Activated T-cell treated with anti-CD3 and anti-CD28 coated beads, Interleukin-2, amount 50 U/mL, for 72 hours (primary cell): ENCODE measurements around the gene ARIH2. TPM values are rescaled to one million over a fixed set of nuclear protein-coding genes. Genes with fewer than 3 reads are reported as not detected.

ENCODE experiments used
- ATAC-seq, 2 donors: fragments of 150-1000 bp; cut with Tn5 transposase; replicated peaks in 1 of 2; 2 replicates each; pipeline ENCODE4 v1.10.0; 2021; ENCODE audit warnings: moderate library complexity in 2 of 2, mild to moderate bottlenecking in 1 of 2
- DNase-seq, 2 donors: peaks; one replicate each; pipeline ENCODE4 v3.0.0; 2021 to 2022; ENCODE audit warnings: mixed read lengths in 1 of 2
- H3K27ac Mint-ChIP-seq: one replicate; pipeline ENCODE4 v1.8.0; 2022; ENCODE audit warnings: mild to moderate bottlenecking, moderate library complexity, mixed read lengths
- H3K27me3 Mint-ChIP-seq: one replicate; pipeline ENCODE4 v1.8.0; 2022; ENCODE audit warnings: low read depth, mixed read lengths
- H3K36me3 Mint-ChIP-seq, 2 donors: one replicate each; pipeline ENCODE4 v1.8.0; 2022; ENCODE audit warnings: mixed read lengths in 2 of 2, mild to moderate bottlenecking in 1 of 2; ENCODE audit not compliant: insufficient read depth in 2 of 2
- H3K4me1 Mint-ChIP-seq: one replicate; pipeline ENCODE4 v1.8.0; 2022; ENCODE audit warnings: low read depth, mixed read lengths
- H3K4me3 Mint-ChIP-seq, 2 donors: one replicate each; pipeline ENCODE4 v1.8.0; 2022; ENCODE audit warnings: mild to moderate bottlenecking in 2 of 2, mixed read lengths in 2 of 2, moderate library complexity in 2 of 2
- H3K9me3 Mint-ChIP-seq, 2 donors: one replicate each; pipeline ENCODE4 v1.8.0; 2022; ENCODE audit warnings: mixed read lengths in 2 of 2
- total RNA-seq, 2 donors: library from RNA; stranded (reverse); gene quantifications; one replicate each; pipeline ENCODE4 v1.2.3, GENCODE V29; 2022

ARIH2 gene
- total RNA-seq, 2 donors from 2014 or later, result 174 to 183 TPM

GRCh38 chr3:48989796-48990635 is 71.4 kb downstream of the ARIH2 start, which contains the start of gene P4HTM:
Gene P4HTM (plus strand): TSS chr3:48990241. CDS start chr3:48990257, 16 bp downstream.
- peak within 1 kb of the TSS; percentile 94 for H3K27ac Mint-ChIP-seq
- H3K9me3 Mint-ChIP-seq, result no peaks in the 10 kb centered on the region
- H3K27me3 Mint-ChIP-seq, result no peaks in the 10 kb centered on the region
- H3K4me1 Mint-ChIP-seq, result peaks cover 59% of the 10 kb centered on the region
- H3K36me3 Mint-ChIP-seq, result peaks cover 0 to 7% of the 10 kb centered on the region in 2 donors
- peak; percentile 82 to 83 for ATAC-seq
- H3K4me3 Mint-ChIP-seq, result peak within 1 kb of the TSS; percentile 97 to 98
- peak; percentile 86 to 89 for DNase-seq

- H3K27ac Mint-ChIP-seq, result peak overlapping the region; percentile 94
- peak; percentile 39 to 47 for DNase-seq
- peaks cover 62% of the 10 kb centered on the region for H3K4me1 Mint-ChIP-seq
- no peaks in the 10 kb centered on the region for H3K27me3 Mint-ChIP-seq
- peak overlapping the region; percentile 97 to 98 for H3K4me3 Mint-ChIP-seq
- peaks cover 0 to 8% of the 10 kb centered on the region in 2 donors for H3K36me3 Mint-ChIP-seq
- peak; percentile 12 to 24 for ATAC-seq
- H3K9me3 Mint-ChIP-seq, result no peaks in the 10 kb centered on the region
Measured at GRCh38 chr3:48990636-48991469, 72.2 kb downstream of the ARIH2 start.

- Mint-ChIP-seq H3K4me1 (peaks cover 55% of the 10 kb centered on the region), H3K27ac (peak overlapping the region; percentile 94), H3K36me3 (peaks cover 0 to 8% of the 10 kb centered on the region in 2 donors), H3K27me3 (no peaks in the 10 kb centered on the region), H3K4me3 (peak overlapping the region; percentile 97 to 98), H3K9me3 (no peaks in the 10 kb centered on the region)
- no peak for ATAC-seq
- DNase-seq, result no peak
Measured at GRCh38 chr3:48991851-48992545, 73.4 kb downstream of the ARIH2 start.

DNA sequence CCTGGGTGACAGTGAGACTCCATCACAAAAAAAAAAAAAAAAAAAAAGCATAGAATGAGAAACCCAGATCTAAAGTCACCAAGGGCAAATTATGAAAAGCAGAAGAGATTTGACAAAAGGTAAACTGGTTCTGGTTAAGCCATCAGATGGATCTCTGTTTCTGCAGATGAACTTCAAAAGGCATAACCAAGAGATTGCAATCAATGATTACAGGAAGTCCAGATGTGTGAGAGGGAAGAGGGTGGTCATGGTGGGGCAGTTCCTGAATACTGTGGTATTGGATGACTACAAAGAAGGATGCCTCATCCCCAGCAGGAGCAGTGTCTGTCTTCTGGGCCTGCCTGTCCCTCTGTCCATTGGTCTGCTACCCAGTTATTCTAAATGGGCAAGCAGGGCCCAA is 75.2 kb downstream of the ARIH2 start:
- DNase-seq, result no peak
- Mint-ChIP-seq H3K27ac (peak overlapping the region; percentile 18), H3K27me3 (no peaks in the 10 kb centered on the region), H3K9me3 (no peaks in the 10 kb centered on the region), H3K4me3 (no peak overlapping the region), H3K36me3 (peaks cover 0 to 8% of the 10 kb centered on the region in 2 donors), H3K4me1 (peaks cover 39% of the 10 kb centered on the region)
- ATAC-seq, result no peak

GRCh38 chr3:48996640-48997039 is 78.0 kb downstream of the ARIH2 start:
- Mint-ChIP-seq H3K4me1 (peaks cover 24% of the 10 kb centered on the region), H3K27ac (no peak overlapping the region), H3K4me3 (no peak overlapping the region), H3K27me3 (no peaks in the 10 kb centered on the region), H3K36me3 (peaks cover 0 to 6% of the 10 kb centered on the region in 2 donors), H3K9me3 (no peaks in the 10 kb centered on the region)
- DNase-seq (no peak), ATAC-seq (no peak)

DNA sequence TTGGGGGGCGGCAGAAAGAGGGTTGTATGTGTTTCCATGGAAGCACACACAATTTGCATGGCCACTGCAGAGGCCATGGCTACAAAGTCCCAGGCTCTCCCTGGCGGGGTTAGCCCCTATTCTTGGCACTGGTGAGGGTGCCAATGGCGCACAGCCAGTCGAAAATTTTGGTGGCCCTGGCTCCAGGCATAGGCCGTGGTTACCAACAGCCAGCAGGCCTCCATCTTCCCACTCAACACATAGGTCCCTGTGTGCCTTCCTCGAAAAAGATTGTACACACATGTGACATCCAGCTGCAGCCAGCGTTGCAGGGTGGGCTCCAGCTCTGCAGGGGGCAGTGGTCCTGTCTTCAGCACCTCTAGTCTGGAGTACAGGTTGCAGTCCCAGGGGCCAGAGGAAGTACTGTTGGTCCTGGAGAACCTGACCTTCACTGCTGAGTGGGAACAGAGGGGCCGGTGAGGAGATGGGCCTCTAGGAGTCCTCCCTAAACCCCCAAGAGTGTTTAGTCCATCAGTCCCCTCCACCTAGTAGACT is 78.5 kb downstream of the ARIH2 start:
- no peak overlapping the region for H3K4me3 Mint-ChIP-seq
- peaks cover 0 to 2% of the 10 kb centered on the region in 2 donors for H3K36me3 Mint-ChIP-seq
- H3K4me1 Mint-ChIP-seq, result peaks cover 18% of the 10 kb centered on the region
- no peaks in the 10 kb centered on the region for H3K27me3 Mint-ChIP-seq
- DNase-seq (no peak), ATAC-seq (no peak)
- no peak overlapping the region for H3K27ac Mint-ChIP-seq
- H3K9me3 Mint-ChIP-seq, result no peaks in the 10 kb centered on the region

- H3K9me3 Mint-ChIP-seq, result no peaks in the 10 kb centered on the region
- peaks cover 0 to 2% of the 10 kb centered on the region in 2 donors for H3K36me3 Mint-ChIP-seq
- no peak overlapping the region for H3K4me3 Mint-ChIP-seq
- DNase-seq, result no peak
- H3K27ac Mint-ChIP-seq, result no peak overlapping the region
- H3K4me1 Mint-ChIP-seq, result peaks cover 17% of the 10 kb centered on the region
- no peaks in the 10 kb centered on the region for H3K27me3 Mint-ChIP-seq
- no peak for ATAC-seq
Measured at GRCh38 chr3:48997714-48998637, 79.3 kb downstream of the ARIH2 start.

DNA sequence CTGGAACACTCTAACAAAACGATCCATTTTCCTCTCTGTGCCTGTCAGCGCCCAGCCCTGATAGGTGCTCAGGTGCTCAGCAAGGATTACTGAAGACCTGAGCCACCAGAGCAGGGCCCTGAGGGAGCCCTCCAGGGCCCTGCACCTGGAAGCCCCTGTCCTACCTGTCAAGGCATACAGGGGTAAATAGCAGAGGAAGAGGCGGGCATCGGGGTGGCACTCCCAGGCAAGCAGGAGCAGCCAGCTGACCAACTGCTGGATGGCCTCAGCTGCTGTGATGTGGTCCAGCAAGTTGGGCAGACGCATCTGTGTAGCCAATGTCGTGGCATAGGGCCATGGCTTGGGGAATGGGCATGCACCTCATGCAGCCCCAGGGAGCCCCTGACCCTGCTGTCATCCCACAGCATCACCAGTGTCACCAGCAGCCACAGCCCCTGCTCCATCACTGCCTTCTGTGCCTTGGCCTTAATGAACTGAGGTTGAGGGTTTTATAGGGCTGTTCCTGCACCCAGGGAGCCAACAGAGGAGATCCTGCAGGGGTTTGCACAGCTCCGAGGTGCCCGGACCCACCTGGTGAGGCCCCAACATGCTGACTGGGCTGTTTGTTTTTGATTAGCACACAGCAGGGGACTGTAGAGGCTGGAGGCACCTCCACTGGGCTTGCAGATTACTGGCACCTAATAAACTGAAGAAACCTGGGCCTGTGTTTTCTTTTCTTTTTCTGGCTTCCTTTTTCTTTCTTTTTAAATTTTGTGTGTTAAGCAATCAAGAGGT is 80.6 kb downstream of the ARIH2 start:
- DNase-seq, result no peak
- ATAC-seq, result no peak
- H3K27ac Mint-ChIP-seq, result peak overlapping the region; percentile 63
- no peaks in the 10 kb centered on the region for H3K27me3 Mint-ChIP-seq
- H3K9me3 Mint-ChIP-seq, result no peaks in the 10 kb centered on the region
- H3K4me3 Mint-ChIP-seq, result no peak overlapping the region
- H3K36me3 Mint-ChIP-seq, result peaks cover 0 to 2% of the 10 kb centered on the region in 2 donors
- peaks cover 6% of the 10 kb centered on the region for H3K4me1 Mint-ChIP-seq

DNA sequence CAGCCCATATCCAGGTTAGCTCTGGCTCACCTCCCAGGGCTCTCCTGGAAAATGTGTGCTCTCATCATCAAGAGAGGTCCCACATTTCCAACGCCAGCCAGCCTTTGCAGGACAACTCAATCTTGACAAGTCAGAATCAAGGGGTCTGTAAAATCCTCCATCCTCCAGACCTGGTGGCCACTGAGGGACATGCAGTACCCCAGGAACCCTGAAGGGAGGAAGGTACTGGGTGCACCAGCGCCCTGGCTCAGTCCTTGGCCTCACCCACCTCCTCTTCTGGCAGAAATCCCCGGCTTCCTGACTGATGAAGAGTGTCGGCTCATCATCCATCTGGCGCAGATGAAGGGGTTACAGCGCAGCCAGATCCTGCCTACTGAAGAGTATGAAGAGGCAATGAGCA is 82.5 kb downstream of the ARIH2 start:
- no peak for ATAC-seq
- no peaks in the 10 kb centered on the region for H3K27me3 Mint-ChIP-seq
- H3K36me3 Mint-ChIP-seq, result no peaks in the 10 kb centered on the region
- DNase-seq, result no peak
- H3K4me1 Mint-ChIP-seq, result no peaks in the 10 kb centered on the region
- no peaks in the 10 kb centered on the region for H3K9me3 Mint-ChIP-seq
- H3K4me3 Mint-ChIP-seq, result no peak overlapping the region
- H3K27ac Mint-ChIP-seq, result peak overlapping the region; percentile 59

- Mint-ChIP-seq H3K9me3 (no peaks in the 10 kb centered on the region), H3K27me3 (no peaks in the 10 kb centered on the region), H3K27ac (no peak overlapping the region), H3K4me3 (no peak overlapping the region), H3K36me3 (peaks cover 2 to 3% of the 10 kb centered on the region in 2 donors), H3K4me1 (peaks cover 25% of the 10 kb centered on the region)
- DNase-seq (no peak), ATAC-seq (no peak)
Measured at GRCh38 chr3:49004352-49005302, 86.0 kb downstream of the ARIH2 start.
